ENCODE data around the gene DLGAP1. TPM values are rescaled to one million over a fixed set of nuclear protein-coding genes. Genes with fewer than 3 reads are reported as not detected.

DLGAP1 gene
- total and polyA plus RNA-seq, 2 experiments from 2014 or later = 17.0 to 48.5 TPM

DNA sequence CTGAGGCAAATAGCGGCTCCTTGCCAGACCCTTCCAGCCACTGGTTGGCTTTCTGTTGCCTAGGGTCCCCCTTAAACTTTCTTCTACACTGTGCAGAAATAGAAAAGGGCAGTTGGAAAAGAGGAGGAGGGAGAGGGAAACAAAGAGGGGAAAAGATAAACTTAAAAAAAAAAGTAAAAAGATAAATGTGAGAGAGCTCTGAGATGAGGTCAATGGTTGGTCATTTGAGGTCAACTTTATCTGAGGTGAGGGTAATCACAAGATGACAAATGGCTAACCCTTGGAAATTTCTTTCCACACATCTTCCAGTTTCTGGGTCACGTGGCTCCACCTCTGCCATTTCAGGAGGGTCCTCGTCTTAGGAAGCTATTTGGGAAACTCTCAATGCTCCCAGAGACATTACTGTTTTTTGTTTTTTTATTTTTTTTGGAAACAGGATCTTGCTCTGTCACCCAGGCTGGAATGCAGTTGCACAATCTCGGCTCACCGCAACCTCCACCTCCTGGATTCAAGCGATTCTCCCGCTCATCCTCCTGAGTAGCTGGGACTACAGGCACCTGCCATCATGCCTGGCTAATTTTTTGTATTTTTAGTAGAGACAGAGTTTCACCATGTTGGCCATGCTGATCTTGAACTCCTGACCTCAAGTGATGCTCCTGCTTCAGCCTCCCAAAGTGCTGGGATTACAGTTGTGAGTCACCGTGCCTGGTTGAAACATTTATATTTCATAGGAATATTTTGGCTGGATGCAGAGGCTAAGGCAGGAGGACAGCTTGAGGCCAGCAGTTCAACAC is 805.3 kb downstream of the DLGAP1 start (continued):
- TF ChIP-seq, protein P1, sequence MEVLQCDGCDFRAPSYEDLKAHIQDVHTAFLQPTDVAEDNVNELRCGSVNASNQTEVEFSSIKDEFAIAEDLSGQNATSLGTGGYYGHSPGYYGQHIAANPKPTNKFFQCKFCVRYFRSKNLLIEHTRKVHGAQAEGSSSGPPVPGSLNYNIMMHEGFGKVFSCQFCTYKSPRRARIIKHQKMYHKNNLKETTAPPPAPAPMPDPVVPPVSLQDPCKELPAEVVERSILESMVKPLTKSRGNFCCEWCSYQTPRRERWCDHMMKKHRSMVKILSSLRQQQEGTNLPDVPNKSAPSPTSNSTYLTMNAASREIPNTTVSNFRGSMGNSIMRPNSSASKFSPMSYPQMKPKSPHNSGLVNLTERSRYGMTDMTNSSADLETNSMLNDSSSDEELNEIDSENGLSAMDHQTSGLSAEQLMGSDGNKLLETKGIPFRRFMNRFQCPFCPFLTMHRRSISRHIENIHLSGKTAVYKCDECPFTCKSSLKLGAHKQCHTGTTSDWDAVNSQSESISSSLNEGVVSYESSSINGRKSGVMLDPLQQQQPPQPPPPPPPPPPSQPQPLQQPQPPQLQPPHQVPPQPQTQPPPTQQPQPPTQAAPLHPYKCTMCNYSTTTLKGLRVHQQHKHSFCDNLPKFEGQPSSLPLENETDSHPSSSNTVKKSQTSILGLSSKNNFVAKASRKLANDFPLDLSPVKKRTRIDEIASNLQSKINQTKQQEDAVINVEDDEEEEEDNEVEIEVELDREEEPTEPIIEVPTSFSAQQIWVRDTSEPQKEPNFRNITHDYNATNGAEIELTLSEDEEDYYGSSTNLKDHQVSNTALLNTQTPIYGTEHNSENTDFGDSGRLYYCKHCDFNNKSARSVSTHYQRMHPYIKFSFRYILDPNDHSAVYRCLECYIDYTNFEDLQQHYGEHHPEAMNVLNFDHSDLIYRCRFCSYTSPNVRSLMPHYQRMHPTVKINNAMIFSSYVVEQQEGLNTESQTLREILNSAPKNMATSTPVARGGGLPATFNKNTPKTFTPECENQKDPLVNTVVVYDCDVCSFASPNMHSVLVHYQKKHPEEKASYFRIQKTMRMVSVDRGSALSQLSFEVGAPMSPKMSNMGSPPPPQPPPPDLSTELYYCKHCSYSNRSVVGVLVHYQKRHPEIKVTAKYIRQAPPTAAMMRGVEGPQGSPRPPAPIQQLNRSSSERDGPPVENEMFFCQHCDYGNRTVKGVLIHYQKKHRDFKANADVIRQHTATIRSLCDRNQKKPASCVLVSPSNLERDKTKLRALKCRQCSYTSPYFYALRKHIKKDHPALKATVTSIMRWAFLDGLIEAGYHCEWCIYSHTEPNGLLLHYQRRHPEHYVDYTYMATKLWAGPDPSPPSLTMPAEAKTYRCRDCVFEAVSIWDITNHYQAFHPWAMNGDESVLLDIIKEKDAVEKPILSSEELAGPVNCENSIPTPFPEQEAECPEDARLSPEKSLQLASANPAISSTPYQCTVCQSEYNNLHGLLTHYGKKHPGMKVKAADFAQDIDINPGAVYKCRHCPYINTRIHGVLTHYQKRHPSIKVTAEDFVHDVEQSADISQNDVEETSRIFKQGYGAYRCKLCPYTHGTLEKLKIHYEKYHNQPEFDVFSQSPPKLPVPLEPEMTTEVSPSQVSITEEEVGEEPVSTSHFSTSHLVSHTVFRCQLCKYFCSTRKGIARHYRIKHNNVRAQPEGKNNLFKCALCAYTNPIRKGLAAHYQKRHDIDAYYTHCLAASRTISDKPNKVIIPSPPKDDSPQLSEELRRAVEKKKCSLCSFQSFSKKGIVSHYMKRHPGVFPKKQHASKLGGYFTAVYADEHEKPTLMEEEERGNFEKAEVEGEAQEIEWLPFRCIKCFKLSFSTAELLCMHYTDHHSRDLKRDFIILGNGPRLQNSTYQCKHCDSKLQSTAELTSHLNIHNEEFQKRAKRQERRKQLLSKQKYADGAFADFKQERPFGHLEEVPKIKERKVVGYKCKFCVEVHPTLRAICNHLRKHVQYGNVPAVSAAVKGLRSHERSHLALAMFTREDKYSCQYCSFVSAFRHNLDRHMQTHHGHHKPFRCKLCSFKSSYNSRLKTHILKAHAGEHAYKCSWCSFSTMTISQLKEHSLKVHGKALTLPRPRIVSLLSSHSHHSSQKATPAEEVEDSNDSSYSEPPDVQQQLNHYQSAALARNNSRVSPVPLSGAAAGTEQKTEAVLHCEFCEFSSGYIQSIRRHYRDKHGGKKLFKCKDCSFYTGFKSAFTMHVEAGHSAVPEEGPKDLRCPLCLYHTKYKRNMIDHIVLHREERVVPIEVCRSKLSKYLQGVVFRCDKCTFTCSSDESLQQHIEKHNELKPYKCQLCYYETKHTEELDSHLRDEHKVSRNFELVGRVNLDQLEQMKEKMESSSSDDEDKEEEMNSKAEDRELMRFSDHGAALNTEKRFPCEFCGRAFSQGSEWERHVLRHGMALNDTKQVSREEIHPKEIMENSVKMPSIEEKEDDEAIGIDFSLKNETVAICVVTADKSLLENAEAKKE (CRISPR knock-in tag; IDR thresholded peaks at IDR 0.05) = no peak
- no peak for TF ChIP-seq ZNF114 (CRISPR knock-in tag; IDR thresholded peaks at IDR 0.05)
- TF ChIP-seq, protein P2, sequence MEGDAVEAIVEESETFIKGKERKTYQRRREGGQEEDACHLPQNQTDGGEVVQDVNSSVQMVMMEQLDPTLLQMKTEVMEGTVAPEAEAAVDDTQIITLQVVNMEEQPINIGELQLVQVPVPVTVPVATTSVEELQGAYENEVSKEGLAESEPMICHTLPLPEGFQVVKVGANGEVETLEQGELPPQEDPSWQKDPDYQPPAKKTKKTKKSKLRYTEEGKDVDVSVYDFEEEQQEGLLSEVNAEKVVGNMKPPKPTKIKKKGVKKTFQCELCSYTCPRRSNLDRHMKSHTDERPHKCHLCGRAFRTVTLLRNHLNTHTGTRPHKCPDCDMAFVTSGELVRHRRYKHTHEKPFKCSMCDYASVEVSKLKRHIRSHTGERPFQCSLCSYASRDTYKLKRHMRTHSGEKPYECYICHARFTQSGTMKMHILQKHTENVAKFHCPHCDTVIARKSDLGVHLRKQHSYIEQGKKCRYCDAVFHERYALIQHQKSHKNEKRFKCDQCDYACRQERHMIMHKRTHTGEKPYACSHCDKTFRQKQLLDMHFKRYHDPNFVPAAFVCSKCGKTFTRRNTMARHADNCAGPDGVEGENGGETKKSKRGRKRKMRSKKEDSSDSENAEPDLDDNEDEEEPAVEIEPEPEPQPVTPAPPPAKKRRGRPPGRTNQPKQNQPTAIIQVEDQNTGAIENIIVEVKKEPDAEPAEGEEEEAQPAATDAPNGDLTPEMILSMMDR (conservative IDR thresholded peaks at IDR 0.05; ENCODE audit: low read depth in 2 of 2) = no peak

DNA sequence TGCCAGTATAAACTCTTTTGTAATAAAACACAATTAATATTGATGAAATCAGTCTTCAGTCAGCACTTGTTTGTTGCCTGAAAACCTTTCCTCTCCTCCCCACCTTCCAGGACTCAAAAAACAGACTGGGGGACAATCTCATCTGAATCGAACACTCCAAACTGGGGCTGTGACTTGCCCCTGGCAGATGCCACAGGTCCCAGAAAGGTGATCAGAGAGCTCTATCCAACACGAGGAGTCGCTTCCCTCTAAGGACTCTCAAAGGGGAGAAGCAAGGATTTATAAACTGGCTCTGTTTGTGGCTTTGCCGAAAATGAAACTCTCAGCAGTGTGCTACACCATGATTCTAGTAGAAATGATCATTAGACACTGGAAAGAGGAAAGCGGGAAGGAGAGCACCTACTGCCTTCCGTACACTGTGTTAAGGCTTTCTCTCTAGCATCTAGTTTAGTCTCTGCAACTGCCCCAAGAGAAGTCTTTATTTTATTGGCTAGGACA is 805.9 kb downstream of the DLGAP1 start:
- Mint-ChIP-seq H3K36me3 (ENCODE audit: low read depth) (peaks cover 8% of the 10 kb centered on the region; the same call in 2 of the 3 replicates), H3K27ac (no peak overlapping the region), H3K27me3 (ENCODE audit: insufficient read depth, low read depth, poor library complexity) (peaks cover 14% of the 10 kb centered on the region), H3K9me3 (no peaks in the 10 kb centered on the region), H3K4me3 (no peak overlapping the region), H3K4me1 (peaks cover 28% of the 10 kb centered on the region)
- Histone ChIP-seq H3F3A (replicated peaks; ENCODE audit: low read depth) (peaks cover 13% of the 10 kb centered on the region; the same call in 1 of the 2 replicates), H3K4me1 (ENCODE audit: insufficient read depth) (peaks cover 33% of the 10 kb centered on the region), H3K4me3 (no peak overlapping the region), H3K36me3 (ENCODE audit: insufficient read depth) (no peaks in the 10 kb centered on the region), H3K27me3 (ENCODE audit: insufficient read depth) (no peaks in the 10 kb centered on the region), H3K4me2 (peak overlapping the region; percentile 50), H3K9me2 (ENCODE audit: insufficient read depth) (no peaks in the 10 kb centered on the region), H3K27ac (ENCODE audit: low read depth) (peak overlapping the region; percentile 53; the same call in 1 of the 2 replicates), H4K20me1 (replicated peaks; ENCODE audit: insufficient read depth) (no peaks in the 10 kb centered on the region), H2AFZ (no peak overlapping the region), H3K79me2 (replicated peaks; ENCODE audit: insufficient read depth) (no peaks in the 10 kb centered on the region)
- no peak for DNase-seq (ENCODE audit: low spot score)
- ATAC-seq = peak; percentile 48
- TF ChIP-seq, protein P3, sequence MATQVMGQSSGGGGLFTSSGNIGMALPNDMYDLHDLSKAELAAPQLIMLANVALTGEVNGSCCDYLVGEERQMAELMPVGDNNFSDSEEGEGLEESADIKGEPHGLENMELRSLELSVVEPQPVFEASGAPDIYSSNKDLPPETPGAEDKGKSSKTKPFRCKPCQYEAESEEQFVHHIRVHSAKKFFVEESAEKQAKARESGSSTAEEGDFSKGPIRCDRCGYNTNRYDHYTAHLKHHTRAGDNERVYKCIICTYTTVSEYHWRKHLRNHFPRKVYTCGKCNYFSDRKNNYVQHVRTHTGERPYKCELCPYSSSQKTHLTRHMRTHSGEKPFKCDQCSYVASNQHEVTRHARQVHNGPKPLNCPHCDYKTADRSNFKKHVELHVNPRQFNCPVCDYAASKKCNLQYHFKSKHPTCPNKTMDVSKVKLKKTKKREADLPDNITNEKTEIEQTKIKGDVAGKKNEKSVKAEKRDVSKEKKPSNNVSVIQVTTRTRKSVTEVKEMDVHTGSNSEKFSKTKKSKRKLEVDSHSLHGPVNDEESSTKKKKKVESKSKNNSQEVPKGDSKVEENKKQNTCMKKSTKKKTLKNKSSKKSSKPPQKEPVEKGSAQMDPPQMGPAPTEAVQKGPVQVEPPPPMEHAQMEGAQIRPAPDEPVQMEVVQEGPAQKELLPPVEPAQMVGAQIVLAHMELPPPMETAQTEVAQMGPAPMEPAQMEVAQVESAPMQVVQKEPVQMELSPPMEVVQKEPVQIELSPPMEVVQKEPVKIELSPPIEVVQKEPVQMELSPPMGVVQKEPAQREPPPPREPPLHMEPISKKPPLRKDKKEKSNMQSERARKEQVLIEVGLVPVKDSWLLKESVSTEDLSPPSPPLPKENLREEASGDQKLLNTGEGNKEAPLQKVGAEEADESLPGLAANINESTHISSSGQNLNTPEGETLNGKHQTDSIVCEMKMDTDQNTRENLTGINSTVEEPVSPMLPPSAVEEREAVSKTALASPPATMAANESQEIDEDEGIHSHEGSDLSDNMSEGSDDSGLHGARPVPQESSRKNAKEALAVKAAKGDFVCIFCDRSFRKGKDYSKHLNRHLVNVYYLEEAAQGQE (IDR thresholded peaks at IDR 0.05; ENCODE audit: unreplicated experiment) = no peak
- no peak for TF ChIP-seq ZNF114 (CRISPR knock-in tag; IDR thresholded peaks at IDR 0.05)
- TF ChIP-seq, protein P2 (conservative IDR thresholded peaks at IDR 0.05; ENCODE audit: low read depth in 2 of 2) = no peak
- TF ChIP-seq STAT1 (IDR thresholded peaks at IDR 0.05; ENCODE audit: unreplicated experiment) = no peak
- TF ChIP-seq POLR2AphosphoS5 (IDR thresholded peaks at IDR 0.05; ENCODE audit: low read depth) = no peak
- TF ChIP-seq NANOG (IDR thresholded peaks at IDR 0.05; ENCODE audit: borderline replicate concordance) = no peak
- TF ChIP-seq, protein P4, sequence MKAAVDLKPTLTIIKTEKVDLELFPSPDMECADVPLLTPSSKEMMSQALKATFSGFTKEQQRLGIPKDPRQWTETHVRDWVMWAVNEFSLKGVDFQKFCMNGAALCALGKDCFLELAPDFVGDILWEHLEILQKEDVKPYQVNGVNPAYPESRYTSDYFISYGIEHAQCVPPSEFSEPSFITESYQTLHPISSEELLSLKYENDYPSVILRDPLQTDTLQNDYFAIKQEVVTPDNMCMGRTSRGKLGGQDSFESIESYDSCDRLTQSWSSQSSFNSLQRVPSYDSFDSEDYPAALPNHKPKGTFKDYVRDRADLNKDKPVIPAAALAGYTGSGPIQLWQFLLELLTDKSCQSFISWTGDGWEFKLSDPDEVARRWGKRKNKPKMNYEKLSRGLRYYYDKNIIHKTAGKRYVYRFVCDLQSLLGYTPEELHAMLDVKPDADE (IDR thresholded peaks at IDR 0.05) = no peak

Data from GM23338 (cell line).